ENCODE data around the gene TMEM121B.

DNA sequence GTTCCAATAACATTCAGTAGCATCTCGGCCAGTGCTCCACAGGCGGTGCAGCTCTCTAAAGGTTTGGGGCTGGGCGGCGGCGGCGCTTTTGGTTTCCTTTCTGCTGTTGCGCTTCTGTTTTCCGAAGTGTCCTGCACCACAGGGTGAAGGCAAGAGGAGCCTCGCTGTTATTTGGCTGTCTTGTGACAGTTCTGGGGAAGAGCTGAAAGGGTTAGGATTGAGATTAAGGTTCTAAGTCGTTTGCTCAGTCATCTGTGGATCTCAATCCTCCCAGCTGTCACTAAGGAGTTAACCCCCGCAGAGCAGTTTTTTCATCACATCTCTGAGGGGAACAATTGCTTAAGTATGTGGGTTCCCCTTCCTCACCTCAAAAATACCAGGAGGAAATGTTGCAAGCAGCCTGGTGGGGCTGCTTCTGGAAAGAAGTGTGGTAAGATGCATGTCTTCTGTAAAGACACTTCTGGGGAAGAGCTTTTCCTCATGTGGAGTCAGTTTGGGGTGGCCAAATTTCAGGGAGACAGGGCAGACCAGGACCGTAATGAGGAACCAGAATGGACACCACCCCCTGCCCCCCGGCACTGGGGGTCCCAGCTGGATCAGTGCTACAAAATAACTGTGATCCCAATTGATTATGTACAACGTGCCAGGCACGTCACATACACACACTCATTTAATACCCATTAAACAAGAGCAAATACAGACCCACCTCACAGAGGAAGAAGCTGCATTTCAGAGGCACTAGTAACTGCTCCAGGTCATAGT lies 14.2 kb downstream of the TMEM121B start:
- TF ChIP-seq, protein P1, sequence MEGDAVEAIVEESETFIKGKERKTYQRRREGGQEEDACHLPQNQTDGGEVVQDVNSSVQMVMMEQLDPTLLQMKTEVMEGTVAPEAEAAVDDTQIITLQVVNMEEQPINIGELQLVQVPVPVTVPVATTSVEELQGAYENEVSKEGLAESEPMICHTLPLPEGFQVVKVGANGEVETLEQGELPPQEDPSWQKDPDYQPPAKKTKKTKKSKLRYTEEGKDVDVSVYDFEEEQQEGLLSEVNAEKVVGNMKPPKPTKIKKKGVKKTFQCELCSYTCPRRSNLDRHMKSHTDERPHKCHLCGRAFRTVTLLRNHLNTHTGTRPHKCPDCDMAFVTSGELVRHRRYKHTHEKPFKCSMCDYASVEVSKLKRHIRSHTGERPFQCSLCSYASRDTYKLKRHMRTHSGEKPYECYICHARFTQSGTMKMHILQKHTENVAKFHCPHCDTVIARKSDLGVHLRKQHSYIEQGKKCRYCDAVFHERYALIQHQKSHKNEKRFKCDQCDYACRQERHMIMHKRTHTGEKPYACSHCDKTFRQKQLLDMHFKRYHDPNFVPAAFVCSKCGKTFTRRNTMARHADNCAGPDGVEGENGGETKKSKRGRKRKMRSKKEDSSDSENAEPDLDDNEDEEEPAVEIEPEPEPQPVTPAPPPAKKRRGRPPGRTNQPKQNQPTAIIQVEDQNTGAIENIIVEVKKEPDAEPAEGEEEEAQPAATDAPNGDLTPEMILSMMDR (IDR thresholded peaks at IDR 0.05), result no peak
- TF ChIP-seq POLR2A (IDR thresholded peaks at IDR 0.05), result no peak

Data from uterus (tissue), 2 donors.